ENCODE results near the gene TP53RK.

The TP53RK gene

DNA sequence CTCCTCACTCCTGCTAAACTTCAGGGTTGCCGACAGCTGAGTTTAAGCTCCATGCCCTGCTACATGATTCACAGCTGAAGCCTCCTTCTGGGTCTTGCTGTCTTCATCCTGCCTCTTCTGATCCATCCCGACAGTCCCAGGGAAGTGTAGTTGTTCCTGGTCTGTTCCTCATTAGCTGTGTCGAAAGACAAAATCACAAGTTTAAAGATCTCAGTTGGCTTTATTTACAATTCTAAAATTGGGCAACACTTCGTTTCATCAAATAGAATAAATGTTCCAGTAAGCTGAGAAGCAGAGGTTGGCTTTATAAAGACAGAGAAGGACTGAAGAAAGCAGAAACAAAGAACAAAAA, 16.1 kb upstream of the TP53RK start:
- DNase-seq = no peak

GRCh38 chr20:46704714-46705377, 15.6 kb upstream of the TP53RK start:
- no peak for DNase-seq

- DNase-seq = no peak
Measured at GRCh38 chr20:46703435-46703834, 14.2 kb upstream of the TP53RK start.

DNA sequence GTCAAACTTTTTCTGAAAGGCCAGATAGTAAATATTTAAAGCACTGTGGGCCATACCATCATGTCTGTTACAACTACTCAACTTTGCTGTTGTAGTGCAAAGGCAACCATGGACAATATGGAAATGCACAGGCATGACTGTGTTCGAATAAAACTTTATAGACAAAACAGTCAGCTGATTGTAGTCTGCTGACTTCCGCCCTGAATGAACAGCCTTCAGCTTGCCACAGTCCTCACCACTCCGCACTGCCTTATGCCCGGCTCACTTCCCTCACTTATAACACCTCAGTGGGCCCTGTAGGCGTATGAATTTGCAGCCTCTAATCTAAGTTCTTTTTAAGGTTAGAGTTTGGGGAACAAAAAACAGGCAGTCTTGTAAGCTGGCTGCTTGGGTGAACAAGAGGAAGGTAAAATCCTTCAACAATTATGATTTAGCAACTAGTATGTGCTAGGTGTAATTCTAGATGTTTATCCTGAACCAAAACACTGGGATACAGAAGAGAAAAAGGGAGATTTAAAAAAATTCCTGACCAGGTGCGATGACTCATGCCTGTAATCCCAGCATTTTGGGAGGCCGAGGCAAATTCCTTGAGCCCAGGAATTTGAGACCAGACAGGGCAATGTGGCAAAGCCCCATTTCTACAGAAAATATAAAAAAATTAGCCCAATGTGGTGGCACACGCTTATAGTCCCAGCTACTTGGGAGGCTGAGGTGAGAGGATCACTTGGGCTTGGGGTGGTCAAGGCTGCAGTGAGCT, 13.4 kb upstream of the TP53RK start:
- DNase-seq = no peak

GRCh38 chr20:46701986-46702385, 12.7 kb upstream of the TP53RK start:
- no peak for DNase-seq

- no peak for DNase-seq
Measured at GRCh38 chr20:46701556-46701955, 12.3 kb upstream of the TP53RK start.

DNA sequence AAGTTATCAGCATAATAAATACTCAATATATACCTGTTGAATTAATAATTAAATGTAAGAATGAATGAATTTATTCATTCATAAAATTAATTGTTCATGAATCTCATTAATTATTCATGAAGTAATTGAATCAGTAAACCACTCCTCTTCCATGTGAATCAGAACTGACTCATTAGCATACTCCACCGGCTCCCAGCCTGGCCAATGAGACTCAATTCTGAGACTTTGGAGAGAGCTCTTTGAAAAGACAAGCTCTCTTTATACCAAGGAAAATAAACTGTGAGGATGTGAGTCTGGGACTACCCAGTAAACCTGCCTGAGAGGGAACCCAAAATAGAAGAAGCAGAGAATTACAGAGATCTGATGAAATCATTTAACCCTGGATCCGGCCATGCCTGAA, 11.8 kb upstream of the TP53RK start:
- DNase-seq = no peak

DNA sequence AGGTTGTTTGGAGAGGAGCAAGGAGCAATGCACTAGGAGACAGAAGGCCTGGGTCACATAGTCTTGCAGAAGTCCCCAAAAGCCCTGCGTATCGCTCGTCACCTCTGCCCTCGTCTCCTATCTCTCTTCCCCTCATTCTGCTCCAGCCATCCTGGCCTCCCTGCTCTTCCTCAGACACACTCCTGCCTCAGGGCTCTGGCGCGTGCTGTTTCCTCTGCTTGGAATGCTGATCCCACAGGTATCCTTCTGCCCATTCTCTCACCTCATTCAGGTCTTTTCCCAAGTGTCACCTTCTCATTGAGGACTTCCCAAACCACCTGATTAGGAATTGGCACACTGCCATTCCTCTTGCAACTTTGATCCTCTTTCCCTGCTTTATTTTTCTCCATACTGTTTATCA, 11.2 kb upstream of the TP53RK start:
- no peak for DNase-seq

- DNase-seq = no peak
Measured at GRCh38 chr20:46699651-46700359, 10.6 kb upstream of the TP53RK start.

DNA sequence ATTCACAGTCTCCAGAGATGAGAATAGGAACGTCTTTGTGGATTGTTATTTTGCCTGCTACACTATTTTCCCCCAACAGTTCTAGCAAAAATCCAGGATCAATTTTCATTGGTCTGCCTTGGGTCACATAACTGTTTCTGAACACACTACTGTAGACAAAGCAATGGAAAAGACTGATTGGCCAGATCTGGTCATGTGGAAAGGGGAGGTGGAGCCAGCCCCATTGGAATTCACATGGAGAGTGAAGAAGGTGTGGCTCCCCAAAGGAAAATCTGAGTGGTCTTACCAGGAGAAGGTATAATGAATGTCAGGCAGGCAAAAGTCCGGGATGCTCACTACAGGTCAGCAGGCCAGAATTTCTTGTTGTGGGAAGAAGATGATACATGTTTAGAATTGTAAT, 9.5 kb upstream of the TP53RK start:
- no peak for DNase-seq

DNA sequence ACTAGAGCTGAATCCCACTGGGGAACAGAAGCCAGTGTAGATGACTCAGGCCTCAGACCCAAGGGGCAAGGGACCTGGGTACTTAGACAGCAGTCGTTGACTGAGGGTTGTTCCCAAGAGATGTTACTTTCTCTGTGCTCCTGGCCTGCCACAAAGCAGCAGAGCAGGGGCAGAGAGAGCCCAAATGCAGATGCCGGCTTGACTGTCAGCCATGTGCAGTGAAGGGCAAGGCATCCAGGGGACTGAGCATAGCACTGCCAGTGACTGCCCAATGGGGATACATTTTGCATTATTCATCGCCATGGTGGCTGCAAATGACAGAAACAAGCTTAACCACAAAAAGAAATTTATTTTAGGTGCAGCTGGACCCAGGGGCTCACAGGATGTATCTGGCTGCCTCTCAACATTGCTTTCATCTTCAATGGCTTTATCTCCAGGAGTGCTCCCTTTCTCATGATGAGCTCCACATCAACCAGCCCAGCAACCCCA, 7.6 kb upstream of the TP53RK start:
- DNase-seq = no peak

- no peak for DNase-seq
Measured at GRCh38 chr20:46695892-46696291, 6.6 kb upstream of the TP53RK start.

DNA sequence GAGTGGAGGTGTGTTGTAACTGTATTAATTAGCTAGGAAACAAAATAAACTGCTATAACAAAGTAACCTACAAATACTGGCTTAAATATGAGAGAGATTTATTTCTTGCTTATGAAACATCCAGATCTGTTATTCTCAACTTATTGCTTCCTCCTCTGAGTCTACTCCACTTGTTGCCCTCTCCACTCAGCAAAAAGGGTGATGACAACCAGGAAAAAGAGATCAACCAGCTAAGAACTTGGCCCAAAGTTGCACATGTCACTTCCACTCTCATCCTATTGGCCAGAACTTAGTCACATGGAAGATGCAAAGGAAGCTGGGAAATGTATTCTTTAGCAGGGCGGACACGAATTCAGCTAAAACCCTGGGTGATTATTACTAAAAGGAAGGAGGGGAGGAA, 5.2 kb upstream of the TP53RK start:
- no peak for DNase-seq

GRCh38 chr20:46691196-46691595, 2.0 kb upstream of the TP53RK start:
- no peak for DNase-seq

DNA sequence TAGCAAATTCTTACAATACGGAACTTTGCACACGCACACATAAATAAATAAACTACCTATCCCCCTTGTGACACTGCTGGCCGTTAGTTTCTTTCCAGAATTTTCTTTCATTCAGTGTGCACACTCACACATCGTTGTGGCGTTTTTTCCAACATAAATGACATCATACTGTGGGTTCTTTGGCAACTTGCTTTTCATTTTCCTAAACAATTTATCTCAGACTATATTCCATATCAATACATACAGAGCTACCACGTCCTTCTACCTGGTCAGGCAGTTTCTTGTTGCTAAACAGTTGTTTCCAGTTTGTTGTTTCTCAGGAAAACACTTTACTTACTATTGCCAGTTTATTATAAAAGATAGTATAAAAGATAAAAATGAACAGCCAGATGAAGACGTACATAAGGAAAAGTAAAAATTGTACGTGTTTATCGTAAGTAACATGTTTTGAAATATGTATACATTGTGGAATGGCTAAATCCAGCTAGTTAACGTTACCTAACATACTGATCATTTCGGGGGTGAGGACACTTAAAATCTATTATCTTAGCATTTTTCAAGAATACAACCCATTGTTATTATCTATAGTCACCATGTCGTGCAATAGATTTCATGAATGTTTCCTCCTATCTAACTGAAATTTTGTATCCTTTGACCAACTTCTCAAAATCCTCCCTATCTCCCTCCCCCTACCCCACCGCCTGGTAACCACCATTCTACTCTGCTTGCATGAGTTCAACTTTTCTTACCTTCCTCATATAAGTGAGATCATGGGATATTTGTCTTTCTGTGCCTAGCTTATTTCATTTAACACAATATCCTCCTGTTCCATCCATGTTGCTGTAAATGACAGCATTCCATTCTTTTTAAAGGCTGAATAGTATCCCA, 1.2 kb upstream of the TP53RK start:
- DNase-seq = no peak

DNA sequence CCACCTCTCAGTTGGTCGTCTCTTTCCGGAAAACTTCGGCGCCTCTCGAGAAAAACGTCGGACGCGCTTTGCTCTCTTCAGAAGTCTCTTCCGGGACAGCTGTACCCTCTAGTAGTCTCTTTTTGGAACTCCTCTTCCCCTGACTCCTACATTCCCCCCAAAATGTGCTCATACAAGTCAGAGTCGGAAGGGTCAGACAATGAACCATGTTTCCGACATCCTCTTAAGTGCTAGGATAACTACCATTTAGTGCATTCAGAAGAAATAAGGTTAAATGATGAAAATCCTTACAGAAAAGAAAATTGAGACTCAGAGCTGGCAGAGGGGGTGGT, 476 bp upstream of the TP53RK start:
- no peak for DNase-seq

DNA sequence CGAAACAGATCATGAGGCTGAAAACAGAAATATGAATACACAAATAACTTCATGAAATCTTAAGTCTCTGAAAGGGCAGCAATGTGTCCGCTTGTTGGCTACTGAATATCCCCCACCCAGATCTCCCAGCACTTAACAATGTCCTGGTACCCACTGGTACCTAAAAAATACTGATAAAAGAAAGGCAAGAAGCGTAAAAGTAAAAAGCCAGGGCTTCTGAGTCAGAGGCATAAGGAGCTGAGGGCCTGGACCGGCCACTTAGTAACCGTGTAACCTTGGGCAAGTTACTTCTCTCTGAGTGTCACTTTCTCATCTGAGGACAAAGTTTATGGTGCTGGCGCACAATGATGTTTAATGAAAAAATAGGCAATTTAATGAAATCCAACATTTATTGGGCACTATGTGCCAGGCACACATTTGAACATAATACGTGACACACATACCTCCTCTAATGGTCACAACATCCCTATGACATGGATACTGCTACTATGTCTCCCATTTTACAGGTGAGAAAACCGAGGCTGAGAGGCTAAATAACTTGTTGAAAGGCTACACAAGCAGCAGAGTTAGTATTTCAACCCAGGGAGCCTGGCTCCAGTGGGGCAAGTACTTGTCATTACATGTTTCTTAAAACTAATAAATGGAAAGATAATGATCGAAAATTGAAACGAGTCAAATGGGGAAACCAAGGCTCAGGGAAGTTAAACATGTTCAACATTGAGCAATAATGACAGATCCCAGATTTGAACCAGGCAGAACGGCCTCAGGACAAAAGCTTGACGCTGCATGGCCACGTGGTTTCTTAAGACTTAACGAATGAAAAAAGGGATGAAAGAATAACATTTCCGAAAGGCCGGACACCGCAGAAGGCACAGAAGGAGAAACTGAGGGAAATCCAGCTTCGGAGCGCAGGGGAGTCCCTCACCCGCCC, 828 bp downstream of the TP53RK start:
- DNase-seq = no peak

DNA sequence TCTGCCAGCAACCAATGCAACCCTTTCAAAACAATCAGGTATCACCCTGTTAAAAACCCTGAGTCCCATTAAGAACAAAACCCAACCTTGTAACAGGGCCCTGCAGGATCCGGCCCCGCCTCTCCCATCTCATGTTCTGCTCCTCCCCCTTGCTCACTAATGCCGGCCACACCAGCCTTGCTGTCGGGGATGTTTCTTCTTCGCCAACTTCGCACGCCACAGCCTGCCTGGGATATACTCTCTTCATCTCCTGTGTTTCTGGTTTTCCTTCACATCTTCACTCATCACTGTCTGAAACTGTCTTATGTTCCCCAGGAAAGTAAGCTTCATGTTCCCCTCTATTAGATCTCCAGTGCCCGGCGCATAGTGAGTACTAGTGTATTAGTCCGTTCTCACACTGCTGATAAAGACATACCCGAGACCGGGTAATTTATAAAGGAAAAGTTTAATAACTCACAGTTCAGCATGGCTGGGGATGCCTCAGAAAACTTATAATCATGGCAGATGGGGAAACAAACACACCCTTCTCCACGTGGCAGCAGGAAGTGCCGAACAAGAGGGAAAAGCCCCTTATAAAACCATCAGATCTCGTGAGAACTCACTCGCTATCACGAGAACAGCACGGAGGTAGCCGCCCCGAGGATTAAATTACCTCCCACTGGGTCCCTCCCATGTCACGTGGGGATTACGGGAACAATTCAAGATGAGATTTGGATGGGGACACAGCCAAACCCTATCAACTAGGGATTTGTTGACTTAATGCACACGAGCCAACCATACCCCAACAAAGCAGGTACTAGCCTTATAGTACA, 5.1 kb downstream of the TP53RK start:
- DNase-seq = no peak

DNA sequence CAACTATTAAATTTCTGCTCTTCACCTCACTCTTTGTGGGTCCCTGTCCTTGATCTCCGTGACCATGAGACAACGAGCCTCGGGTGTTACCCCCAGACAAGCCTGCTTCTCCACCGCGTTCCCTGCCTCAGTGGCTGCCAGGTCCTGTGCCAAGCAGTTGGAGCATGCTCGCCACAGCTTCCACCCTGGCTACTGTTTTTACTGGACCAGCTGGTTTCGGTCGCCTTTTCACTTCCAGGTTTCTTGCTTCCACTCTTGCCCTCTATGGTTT, 5.6 kb downstream of the TP53RK start:
- DNase-seq = no peak

DNA sequence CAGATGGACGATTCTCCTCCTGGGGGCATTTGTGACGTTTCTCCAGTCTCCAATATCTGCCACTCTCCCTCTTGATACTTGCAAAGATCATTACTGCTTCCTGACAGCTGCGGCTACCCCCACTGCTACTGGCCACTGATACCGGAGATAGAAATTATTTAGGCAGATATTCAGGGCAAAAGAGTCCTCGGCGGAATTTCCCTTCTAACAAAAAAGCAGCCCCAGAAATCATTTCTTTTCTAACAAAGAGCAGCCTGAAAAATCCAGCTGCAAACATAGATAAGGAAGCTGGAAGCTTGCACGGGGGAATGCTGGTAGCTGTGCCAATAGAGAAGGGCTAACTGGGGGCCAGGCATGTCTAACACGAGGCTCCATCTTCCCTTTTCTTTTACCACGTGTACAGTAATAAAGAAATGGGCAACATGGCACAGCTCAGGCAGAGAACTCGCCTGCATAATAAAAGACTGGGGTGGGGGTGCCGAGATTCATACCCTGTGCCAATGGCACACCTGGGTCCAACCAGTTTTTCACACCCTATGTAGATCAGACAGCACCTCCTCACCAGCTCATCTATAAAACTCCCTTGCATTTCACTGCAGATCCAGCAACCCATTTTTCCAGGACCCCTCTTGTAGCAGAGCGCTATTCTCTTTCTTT, 6.1 kb downstream of the TP53RK start:
- no peak for DNase-seq
